ENCODE data around the gene CALCR.
A peak's percentile ranks its signal among the peaks of the same experiment; 100 is the strongest.
"Not testable (repeated sequence)": the region's sequence is repeated elsewhere in the genome, so short reads cannot be mapped to it uniquely, and the experiment has no call there.

The CALCR gene

DNA sequence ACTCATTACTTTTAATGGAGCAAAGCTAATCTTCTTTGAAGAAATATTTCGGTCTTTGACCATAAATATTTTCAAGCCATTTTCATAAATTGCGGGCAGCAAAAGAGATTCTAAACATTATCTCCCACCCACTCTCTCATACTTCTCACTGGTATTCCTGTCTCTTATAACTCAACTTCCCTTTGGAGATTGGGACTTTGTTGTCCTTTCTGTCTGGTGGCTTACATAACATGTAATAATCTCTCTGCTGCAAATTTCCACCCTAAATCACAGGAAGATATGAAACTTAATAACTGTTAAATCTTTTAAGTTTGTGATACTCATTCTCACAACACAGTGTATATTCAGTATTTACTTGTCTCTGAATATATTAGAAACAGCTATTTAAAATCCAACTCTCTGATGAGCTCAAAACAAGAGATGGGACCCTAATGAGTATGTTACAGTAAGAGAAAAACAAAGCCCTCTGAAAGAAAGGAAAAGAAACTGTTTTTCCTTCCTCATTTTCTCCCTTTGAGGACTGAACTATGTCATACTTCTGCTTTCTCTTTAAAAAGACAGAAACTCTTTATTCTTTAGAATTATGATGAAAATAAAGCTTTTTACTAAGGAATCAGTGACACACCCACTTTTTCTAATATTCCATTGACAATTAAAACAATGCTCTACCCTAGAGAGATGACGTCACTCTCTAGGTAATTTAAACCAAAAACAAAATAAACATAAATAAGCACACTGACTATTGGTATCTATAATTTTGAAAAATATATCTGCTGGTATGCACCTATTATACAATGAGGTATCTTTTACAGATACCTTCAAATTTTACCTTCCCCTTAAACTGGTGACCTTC, 14.7 kb downstream of the CALCR start:
- no peak for DNase-seq (ENCODE audit: low spot score)

DNA sequence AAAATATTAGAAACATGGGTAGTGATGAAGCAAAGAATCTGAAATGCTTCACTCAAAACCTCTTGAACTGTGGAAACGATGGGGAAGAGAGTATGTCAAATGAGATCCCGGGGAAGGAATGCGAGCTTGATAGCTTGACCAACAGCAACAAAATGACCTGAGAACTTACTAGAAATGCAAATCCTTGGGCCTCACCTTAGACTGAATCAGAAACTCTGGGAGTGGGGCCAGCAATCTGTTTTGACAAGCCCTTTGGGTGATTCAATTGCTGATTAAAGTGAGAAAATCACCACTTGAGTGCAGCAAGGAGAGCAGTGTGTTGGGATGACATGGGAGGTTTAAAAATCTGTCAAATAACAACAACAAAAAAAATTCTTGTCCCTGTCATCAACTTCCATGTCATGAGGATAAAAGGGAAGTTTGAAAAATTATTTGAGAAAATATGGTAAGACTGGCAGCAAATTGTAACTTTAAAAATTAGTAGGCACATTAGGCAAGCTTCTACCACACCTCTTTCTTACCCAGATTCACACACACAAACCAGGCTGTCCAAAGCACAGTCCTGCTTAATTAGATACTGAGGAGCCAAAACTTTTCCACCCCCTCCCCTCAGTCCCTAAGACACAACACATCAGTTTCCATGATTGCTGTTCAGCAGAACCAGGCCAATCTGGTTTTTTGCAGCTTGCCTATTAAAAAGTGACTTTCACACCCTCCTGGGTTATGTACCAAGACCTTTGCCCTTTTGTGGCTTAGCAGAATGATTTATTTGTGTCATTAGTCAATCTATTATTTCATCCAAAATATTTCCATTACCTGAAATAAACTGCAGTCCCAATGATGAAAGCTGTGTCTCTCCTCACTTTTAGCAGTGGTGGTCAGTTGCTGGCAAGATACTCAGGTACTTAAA, 15.6 kb downstream of the CALCR start:
- DNase-seq (ENCODE audit: low spot score): no peak

DNA sequence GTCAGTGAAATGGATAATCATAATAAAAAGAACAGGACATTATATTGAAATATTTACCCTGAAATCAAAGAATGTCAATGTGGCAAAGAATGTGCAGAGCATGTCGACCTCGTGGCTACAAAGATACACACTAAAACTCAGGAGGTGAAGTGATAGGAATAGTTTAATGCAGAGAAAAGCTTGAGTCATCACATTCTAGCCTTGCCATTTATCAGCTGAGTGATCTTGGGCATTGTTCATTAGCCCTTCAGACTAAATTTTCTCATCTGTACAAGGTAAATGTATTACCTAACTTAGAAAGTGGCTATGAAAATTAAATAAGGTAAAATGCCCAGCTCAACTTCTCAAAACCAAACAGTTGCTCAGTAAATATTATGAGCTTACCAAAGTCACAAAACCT, 22.6 kb downstream of the CALCR start:
- no peak for DNase-seq (ENCODE audit: low spot score)

DNA sequence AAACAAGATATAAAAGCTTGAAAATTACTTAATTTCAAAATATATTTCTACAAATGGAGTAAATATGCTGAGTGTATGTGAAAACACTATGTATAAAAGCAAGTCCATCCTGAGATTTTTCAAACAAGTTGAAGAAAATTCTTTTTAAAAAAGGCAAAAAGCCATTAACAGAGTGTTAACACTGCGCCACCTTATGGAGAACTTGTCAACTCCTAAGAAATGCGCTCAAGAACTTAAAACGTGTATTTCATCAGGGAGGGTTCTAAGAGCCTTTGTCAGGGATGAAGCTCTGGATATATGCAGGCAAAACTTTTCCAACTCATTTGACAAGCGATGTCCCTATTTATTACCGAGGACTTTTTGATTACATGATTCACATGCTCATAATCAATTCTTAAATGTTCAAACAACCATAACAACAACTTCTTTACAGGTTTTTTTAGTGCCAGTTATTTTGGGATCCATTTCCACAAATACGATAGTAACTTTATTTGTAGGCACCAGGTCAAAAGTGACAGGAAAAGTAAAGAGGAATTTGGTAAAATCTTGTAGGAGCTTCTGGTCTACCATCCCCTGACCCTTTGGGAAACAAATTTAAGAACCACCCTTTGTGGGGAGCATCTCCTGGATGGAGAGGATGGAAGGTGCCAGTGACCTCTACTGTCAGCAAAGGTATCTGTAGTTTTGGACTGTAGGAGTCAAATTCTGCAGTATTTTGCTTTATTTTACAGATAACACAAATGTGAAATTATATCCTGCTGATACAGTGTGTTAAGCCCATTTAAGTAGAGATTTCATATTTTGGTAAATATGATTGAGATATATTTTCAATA, 23.2 kb downstream of the CALCR start:
- DNase-seq (ENCODE audit: low spot score): peak; percentile 27

DNA sequence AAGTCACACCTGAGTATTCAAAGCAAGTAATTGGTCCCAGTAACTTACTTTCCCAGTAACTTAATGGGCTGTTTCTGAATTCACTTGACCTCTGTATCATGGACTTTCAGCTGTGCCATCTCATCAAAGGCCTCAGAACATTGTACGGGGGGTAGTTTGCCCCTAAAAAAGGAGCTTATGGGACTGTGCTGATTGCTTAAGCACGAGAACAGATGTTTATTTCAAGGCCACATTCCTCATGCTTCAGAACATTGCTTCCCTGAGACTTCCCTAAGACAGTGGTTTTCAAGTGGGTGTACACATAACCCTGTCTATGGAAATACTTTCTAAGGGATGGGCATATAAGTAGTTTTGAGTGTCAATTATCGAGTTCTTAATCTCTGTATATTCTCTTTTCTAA, 26.8 kb downstream of the CALCR start:
- no peak for DNase-seq (ENCODE audit: low spot score)

DNA sequence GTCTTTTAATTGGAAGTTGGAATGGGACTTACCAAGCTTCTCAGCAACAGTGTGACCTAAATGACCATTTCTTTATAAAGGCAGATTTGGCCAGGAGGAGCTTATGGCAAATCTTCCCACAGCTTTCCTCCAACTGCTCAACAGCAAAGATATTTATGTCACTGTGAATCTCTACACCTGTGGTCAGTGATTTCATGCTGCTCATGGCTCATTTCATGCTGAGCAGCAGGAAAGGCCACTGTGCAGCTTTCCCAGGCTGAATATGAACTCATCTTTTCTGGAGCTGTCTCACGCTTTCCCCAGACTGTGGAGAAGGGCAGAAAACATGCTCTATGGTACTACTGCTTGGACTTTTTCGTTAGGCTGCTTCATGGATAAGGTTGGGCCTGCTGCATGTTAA, 29.8 kb downstream of the CALCR start:
- no peak for DNase-seq (ENCODE audit: low spot score)

DNA sequence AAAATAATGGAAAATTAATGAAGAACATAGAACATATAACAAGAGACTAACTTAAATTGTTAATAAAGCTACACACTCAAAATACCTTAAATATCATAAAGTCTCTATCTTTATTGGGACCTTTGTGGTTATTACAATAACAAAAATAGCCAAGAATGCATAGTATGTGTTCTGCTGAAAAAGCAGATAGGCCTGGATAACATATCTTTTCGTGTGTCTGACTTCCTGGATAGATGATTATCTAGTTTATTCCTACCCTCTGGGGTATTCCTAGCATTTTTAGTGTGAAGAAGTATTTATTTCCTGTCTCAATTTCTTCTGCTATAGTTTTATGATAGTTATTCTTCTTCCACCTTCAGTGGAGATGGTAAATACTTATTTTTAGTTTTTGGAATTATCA, 36.5 kb downstream of the CALCR start:
- no peak for DNase-seq (ENCODE audit: low spot score)

DNA sequence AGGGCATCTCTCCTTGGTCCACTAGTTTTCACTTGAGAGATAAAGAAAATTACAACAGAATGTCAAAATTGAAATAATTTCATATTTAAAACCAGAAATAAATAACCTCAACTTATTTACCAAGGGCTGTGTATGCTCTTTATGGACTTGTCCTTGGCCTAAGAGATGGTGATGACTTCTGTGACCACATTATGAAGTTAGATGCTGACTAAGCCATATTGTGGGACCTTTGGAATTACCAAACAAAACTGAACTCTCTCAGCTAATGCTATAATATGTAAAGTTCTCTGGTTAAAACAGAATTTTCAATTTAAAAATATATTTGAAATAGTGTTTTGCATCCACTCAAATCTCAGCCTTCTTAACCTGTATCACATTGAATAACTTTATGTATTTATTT, 38.9 kb downstream of the CALCR start:
- DNase-seq (ENCODE audit: low spot score): no peak

DNA sequence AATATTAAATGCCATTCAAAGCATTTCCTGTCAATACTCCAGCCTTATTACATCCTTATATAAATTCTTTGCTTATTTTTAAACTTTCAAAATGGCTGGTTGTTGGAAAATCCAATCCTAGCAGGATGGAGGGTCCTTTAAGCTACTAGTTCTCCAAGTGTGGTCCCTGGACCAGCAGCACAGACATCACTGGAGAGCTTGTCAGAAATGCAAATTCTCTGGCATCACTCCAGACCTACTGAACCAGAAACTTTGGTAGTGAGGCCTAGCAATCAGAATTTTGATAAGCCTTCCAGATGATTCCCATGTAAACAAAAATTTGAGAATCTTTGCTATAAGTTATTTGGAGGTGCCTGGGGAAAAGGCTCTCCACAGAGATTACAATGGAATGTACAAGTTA, 43.8 kb downstream of the CALCR start:
- no peak for DNase-seq (ENCODE audit: low spot score)

DNA sequence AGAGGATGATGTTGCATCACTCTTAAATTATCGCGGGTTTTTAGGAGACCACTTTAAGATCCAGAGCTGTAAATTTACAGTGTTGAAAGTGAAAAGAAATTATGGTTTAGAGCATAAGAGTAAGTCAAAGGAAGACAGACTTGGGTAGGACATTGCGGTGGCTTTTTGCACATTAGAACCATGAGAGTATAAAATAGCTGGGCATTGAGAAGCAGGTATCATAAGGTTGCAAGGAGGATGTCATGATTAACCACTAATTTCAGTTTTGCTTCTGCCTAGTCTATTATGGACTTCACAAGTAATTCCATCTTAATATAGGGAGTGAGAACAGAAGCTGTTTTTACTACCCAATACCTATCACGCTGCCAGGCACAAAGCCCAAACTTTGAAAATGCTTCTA, 57.7 kb downstream of the CALCR start:
- no peak for DNase-seq (ENCODE audit: low spot score)

DNA sequence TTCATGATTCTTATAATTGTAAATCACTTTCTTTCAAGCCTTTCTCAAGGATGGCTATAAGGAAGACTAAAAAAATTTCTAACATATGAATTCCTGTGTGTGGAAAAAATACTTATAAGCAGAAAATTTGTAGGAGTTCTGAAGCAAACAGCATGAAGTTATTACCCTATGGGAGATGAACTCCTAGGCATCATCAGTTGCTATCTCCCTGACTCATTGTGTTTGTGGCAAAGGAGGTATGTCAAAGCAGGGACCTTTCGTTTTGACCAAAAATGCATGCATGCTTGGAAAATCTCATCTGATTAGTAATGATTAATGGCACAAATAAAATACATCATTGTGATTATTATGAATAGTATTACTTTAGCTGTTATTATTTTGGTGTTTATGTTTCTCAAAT, 59.4 kb downstream of the CALCR start:
- no peak for DNase-seq (ENCODE audit: low spot score)

DNA sequence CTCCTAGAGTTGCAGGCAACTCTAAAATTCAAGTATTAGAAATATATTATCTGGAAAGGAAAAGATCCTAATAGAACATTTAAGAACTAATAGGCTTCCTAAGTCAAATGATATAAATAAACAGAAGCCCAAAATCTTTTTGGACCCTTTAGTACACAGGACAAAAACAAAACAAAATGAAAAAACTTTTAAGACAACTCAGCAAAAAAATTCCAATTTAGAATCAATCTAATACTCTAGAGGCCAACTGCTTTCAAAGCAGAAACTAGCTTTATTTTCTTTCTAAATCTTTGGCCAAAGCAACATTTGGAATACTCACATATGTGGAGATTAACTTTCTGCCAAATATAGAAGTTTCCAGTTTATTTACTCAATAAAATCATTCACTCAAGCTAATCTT, 65.2 kb downstream of the CALCR start:
- DNase-seq (ENCODE audit: low spot score): no peak

DNA sequence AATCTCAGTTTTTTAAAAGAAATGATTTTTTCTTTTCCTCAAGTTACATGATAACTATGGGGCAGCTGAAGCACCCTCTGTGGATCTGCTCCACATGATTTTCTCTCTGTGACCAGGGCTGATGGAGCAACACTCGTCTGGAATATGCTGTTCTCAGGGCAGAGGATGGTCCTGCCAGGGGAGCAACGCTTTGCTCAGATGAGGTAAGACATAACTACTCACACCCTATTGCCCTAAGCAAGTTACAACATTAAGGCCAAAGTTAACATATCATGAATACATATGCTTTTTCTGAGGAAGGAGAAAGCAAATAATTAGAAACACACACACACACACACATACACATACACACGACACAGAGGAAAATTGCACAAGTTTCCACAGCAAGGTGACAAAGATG, 71.4 kb downstream of the CALCR start:
- no peak for DNase-seq (ENCODE audit: low spot score)

DNA sequence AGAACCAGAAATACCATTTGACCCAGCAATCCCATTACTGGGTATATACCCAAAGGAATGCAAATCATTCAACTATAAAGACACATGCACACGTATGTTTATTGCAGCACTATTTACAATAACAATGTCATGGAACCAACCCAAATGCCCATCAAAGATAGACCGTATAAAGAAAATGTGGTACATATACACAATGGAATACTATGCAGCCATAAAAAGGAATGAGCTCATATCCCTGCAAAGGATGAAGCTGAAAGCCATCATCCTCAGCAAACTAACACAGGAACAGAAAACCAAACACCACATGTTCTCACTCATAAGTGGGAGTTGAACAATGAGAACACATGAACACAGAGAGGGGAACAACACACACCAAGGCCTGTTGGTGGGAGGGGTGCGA, 82.7 kb downstream of the CALCR start:
- not testable (repeated sequence) for DNase-seq (ENCODE audit: low spot score)

DNA sequence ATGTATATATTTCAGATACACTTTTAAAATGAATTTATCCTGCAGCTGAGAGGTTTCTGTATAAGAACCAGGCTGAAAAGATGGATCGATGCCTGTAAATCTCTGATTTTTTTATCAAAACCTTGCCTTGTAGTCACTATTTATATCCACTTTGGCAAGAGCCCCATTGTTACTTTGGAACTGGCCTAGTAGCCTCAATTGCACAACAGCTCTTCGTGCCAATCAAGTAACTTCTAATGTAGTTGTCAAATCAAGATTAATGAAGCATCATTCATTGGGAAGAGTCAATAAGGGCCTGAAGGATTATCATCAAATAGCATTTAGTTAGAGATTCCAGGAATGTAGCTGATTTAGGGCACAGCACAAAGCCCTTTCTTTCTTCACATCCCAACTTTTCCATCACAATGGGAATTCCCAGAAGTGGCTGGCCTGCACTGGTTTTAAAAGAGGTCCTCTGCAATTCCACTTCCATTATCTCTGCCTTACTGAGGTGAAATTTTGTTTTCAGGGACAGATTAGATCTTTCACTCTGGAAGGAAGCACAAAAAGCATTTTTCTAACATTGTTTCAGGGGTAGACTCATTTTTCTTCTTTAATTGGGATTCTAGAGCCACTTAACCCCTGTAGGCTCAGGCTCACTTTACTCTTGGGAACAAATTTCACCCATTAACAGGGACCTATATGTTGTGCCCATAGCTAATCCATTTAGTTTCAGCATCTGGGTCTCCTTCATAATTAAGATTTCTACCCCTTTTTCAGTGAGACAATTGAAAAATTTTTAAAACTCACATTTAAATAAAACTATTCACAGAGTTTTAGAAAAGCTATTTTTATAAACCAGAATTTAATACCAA, 97.8 kb downstream of the CALCR start:
- no peak for DNase-seq (ENCODE audit: low spot score)

DNA sequence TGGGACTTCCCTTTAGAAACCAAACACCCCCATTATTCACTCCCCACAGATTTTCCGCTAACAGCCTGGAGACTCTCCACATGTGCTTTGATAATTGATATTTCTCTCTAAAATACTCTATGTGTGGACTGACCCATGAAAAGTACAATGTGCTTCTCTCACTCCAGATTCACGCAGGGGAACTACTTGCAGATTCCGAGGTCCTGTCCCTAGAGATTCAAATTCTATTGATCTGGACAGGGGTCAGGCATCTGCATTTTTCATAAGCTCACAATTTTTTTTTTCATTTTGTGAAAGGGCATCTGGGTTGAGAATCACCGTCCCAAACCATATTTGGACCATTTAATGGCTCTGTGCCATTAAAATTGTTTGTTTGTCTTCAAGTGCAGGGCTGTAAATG, 98.7 kb downstream of the CALCR start:
- no peak for DNase-seq (ENCODE audit: low spot score)

DNA sequence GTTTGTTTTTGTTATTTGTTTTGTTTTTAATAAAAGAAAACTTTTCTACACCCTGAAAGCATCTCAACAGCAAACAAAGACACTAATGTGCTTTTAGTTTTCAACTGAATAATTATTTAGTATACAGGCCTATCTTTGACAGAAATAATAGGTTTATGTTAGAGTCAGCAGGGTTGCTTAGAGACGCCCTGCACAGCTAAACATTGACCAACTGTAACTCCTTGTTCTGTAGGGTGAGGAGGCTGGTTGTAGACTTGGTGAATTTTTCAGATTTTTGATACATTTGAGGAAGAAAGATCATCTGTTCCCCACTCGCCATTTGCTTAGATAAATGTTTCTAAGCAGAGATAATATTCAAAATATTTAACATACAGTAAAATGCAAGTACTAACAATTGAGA, 103.1 kb downstream of the CALCR start:
- DNase-seq (ENCODE audit: low spot score): no peak

DNA sequence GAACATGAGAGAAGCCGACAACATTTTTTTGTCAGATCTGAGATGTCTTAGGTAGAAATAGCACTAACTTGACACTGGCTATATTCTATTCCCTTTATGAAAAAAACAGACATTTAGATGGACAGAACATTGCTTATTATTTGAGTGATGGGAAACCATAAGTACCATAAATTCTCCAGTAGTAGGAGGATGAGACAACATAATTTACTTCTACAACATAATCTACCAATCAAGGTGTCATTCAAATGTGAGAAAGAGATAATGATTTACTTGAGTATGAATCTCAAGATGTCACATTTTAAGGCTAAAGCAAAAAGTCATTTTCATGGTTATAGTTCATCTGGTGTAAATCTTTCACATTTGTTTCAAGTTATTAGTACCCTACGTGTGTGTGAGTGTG, 110.8 kb downstream of the CALCR start:
- no peak for DNase-seq (ENCODE audit: low spot score)

DNA sequence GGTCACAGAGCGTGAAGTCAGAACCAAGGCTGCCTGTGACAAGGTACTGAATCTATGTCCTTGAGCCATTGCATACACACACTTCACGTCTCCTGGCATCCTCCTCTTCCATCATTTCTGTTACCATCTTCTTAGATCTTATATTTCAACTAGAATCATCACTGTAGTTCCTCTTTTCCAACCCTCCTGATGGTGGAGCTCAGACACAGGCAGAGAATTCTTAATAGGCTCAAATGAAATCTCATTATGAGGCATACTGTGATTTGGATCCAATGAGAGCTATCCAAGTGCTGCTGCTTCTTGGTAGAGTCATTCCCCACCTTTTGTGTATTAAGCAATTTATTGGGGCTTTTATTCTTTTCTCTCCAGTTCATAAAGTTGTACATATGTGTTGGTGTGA, 113.2 kb downstream of the CALCR start:
- no peak for DNase-seq (ENCODE audit: low spot score)

DNA sequence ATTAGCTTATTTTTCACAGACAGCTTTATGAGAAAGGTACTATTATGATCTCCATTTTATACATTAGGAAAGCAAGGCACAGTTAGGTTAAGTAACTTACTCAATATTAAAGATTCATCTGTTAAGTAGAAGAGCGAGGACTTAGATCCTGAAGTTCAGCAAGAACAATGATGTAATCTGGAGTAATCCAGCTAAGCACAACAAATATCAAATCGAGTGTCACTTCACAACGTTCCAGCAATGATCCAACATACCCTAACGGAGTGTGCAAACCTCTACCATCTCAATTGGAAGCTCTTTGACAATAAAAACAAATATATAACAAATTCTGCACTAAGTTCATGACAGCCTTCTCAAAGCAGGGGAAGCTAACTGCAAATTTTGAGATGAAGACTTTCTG, 121.3 kb downstream of the CALCR start:
- DNase-seq (ENCODE audit: low spot score): no peak

DNA sequence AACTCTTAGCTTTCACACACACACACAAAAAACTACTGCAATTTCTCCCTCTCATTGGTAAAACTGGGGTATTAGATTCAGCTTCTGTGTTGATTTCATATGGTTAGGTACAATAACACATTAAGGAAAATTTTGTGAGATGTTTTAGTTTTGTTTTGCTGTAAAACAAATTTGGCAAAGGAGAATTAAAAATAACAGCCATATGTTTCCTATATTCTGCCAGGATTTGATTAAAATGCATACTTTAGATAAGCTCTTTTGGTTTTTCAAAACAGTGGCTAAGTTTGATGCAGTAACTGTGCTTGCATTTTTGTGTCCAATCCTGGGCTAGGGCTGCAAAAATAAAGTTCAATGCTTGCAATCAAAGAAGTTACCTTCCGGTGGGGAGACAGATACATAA, 126.3 kb downstream of the CALCR start:
- no peak for DNase-seq (ENCODE audit: low spot score)

DNA sequence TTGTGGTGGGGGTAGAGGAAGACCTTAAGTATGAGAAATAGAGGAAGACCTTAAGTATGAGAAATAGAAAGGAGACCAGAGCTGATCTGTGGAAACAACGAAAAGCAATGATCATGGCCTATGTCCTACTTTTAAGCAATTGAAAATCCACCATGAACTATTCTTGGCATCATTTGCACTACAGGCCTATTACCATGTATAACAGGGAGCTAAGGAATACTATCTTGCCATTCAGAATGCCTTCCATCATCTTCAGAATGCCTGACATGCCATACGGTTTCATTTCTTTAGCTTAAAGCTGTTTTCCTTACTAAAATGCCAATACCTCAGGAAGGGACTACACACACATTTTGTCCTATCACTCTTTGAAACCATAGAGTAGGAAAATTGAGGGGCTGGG, 127.0 kb downstream of the CALCR start:
- DNase-seq (ENCODE audit: low spot score): no peak

Data from hematopoietic multipotent progenitor cell treated with erythropoietin and hydrocortisone succinate and interleukin-3 and kit ligand, for 15 days (in vitro differentiated cells).